ENCODE measurements around the gene CTDSP1. TPM values are rescaled to one million over a fixed set of nuclear protein-coding genes. Genes with fewer than 3 reads are reported as not detected.

The CTDSP1 gene
- polyA plus RNA-seq, 1 donor from 2014 or later, result 0.97 TPM

GRCh38 chr2:218389333-218390150, 10.1 kb upstream of the CTDSP1 start:
- no peak overlapping the region for H2AFZ ChIP-seq (ENCODE audit: low read depth, low read length)
- no peak overlapping the region for H3K4me2 ChIP-seq (ENCODE audit: low read length)
- no peaks in the 10 kb centered on the region for H3F3A ChIP-seq (ENCODE audit: insufficient read depth, low read length, poor library complexity, severe bottlenecking)
- no peaks in the 10 kb centered on the region for H3K79me2 ChIP-seq (replicated peaks; ENCODE audit: insufficient read depth, low read length)
- H3K4me3 ChIP-seq (ENCODE audit: low read length), result no peak overlapping the region
- no peak overlapping the region for H3K27ac ChIP-seq (ENCODE audit: low read length)
- TF ChIP-seq REST (IDR thresholded peaks at IDR 0.05; ENCODE audit: borderline replicate concordance), result no peak
- TF ChIP-seq TAF1 (IDR thresholded peaks at IDR 0.05; ENCODE audit: low read depth), result no peak
- no peak for TF ChIP-seq RAD21 (conservative IDR thresholded peaks at IDR 0.05)
- no peak for TF ChIP-seq CTCF (IDR thresholded peaks at IDR 0.05; ENCODE audit: poor library complexity, severe bottlenecking)
- TF ChIP-seq MXI1 (conservative IDR thresholded peaks at IDR 0.05; ENCODE audit: poor library complexity, severe bottlenecking), result no peak
- TF ChIP-seq SMC3 (conservative IDR thresholded peaks at IDR 0.05; ENCODE audit: poor library complexity), result no peak
- TF ChIP-seq EP300 (conservative IDR thresholded peaks at IDR 0.05; ENCODE audit: poor library complexity, severe bottlenecking), result no peak
- no peak for TF ChIP-seq EZH2 (IDR thresholded peaks at IDR 0.05; ENCODE audit: borderline replicate concordance, insufficient read depth, low read length, poor library complexity, severe bottlenecking)
- TF ChIP-seq POLR2AphosphoS5 (IDR thresholded peaks at IDR 0.05), result no peak
- H4K20me1 ChIP-seq (ENCODE audit: insufficient read depth), result no peaks in the 10 kb centered on the region
- H3K36me3 ChIP-seq (ENCODE audit: insufficient read depth, low read length), result no peaks in the 10 kb centered on the region
- peaks cover 7% of the 10 kb centered on the region for H3K27me3 ChIP-seq (ENCODE audit: insufficient read depth, low read depth, low read length)
- H3K9me3 ChIP-seq (ENCODE audit: low read length), result no peaks in the 10 kb centered on the region
- H3K9ac ChIP-seq (ENCODE audit: low read length), result no peak overlapping the region
- no peaks in the 10 kb centered on the region for H3K9me2 ChIP-seq (ENCODE audit: insufficient read depth, low read length)

GRCh38 chr2:218391202-218391601, 8.5 kb upstream of the CTDSP1 start:
- H3K9me2 ChIP-seq (ENCODE audit: insufficient read depth, low read length), result no peaks in the 10 kb centered on the region
- H3K9ac ChIP-seq (ENCODE audit: low read length), result no peak overlapping the region
- TF ChIP-seq RAD21 (conservative IDR thresholded peaks at IDR 0.05) (no peak), EZH2 (IDR thresholded peaks at IDR 0.05; ENCODE audit: borderline replicate concordance, insufficient read depth, low read length, poor library complexity, severe bottlenecking) (no peak), REST (IDR thresholded peaks at IDR 0.05; ENCODE audit: borderline replicate concordance) (no peak), EP300 (conservative IDR thresholded peaks at IDR 0.05; ENCODE audit: poor library complexity, severe bottlenecking) (no peak), POLR2AphosphoS5 (IDR thresholded peaks at IDR 0.05) (no peak), TAF1 (IDR thresholded peaks at IDR 0.05; ENCODE audit: low read depth) (no peak), SMC3 (conservative IDR thresholded peaks at IDR 0.05; ENCODE audit: poor library complexity) (no peak), MXI1 (conservative IDR thresholded peaks at IDR 0.05; ENCODE audit: poor library complexity, severe bottlenecking) (no peak), CTCF (IDR thresholded peaks at IDR 0.05; ENCODE audit: poor library complexity, severe bottlenecking) (no peak)
- H3K27me3 ChIP-seq (ENCODE audit: insufficient read depth, low read depth, low read length), result peaks cover 7% of the 10 kb centered on the region
- no peaks in the 10 kb centered on the region for H3K79me2 ChIP-seq (replicated peaks; ENCODE audit: insufficient read depth, low read length)
- no peaks in the 10 kb centered on the region for H4K20me1 ChIP-seq (ENCODE audit: insufficient read depth)
- H3K36me3 ChIP-seq (ENCODE audit: insufficient read depth, low read length), result no peaks in the 10 kb centered on the region
- H2AFZ ChIP-seq (ENCODE audit: low read depth, low read length), result no peak overlapping the region
- H3K4me2 ChIP-seq (ENCODE audit: low read length), result no peak overlapping the region
- no peak overlapping the region for H3K27ac ChIP-seq (ENCODE audit: low read length)
- H3K4me3 ChIP-seq (ENCODE audit: low read length), result no peak overlapping the region
- H3F3A ChIP-seq (ENCODE audit: insufficient read depth, low read length, poor library complexity, severe bottlenecking), result no peaks in the 10 kb centered on the region
- H3K9me3 ChIP-seq (ENCODE audit: low read length), result no peaks in the 10 kb centered on the region
